HG02852 (cell line): ENCODE data around the gene TLN1.

ENCODE experiments used
- ATAC-seq: cut with Tn5 transposase; IDR thresholded peaks from one replicate; pipeline ENCODE4 v1.9.1; 2021; ENCODE audit warnings: mild to moderate bottlenecking, moderate library complexity; ENCODE audit not compliant: unreplicated experiment

TLN1 gene, protein sequence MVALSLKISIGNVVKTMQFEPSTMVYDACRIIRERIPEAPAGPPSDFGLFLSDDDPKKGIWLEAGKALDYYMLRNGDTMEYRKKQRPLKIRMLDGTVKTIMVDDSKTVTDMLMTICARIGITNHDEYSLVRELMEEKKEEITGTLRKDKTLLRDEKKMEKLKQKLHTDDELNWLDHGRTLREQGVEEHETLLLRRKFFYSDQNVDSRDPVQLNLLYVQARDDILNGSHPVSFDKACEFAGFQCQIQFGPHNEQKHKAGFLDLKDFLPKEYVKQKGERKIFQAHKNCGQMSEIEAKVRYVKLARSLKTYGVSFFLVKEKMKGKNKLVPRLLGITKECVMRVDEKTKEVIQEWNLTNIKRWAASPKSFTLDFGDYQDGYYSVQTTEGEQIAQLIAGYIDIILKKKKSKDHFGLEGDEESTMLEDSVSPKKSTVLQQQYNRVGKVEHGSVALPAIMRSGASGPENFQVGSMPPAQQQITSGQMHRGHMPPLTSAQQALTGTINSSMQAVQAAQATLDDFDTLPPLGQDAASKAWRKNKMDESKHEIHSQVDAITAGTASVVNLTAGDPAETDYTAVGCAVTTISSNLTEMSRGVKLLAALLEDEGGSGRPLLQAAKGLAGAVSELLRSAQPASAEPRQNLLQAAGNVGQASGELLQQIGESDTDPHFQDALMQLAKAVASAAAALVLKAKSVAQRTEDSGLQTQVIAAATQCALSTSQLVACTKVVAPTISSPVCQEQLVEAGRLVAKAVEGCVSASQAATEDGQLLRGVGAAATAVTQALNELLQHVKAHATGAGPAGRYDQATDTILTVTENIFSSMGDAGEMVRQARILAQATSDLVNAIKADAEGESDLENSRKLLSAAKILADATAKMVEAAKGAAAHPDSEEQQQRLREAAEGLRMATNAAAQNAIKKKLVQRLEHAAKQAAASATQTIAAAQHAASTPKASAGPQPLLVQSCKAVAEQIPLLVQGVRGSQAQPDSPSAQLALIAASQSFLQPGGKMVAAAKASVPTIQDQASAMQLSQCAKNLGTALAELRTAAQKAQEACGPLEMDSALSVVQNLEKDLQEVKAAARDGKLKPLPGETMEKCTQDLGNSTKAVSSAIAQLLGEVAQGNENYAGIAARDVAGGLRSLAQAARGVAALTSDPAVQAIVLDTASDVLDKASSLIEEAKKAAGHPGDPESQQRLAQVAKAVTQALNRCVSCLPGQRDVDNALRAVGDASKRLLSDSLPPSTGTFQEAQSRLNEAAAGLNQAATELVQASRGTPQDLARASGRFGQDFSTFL (N-terminal part only)

DNA sequence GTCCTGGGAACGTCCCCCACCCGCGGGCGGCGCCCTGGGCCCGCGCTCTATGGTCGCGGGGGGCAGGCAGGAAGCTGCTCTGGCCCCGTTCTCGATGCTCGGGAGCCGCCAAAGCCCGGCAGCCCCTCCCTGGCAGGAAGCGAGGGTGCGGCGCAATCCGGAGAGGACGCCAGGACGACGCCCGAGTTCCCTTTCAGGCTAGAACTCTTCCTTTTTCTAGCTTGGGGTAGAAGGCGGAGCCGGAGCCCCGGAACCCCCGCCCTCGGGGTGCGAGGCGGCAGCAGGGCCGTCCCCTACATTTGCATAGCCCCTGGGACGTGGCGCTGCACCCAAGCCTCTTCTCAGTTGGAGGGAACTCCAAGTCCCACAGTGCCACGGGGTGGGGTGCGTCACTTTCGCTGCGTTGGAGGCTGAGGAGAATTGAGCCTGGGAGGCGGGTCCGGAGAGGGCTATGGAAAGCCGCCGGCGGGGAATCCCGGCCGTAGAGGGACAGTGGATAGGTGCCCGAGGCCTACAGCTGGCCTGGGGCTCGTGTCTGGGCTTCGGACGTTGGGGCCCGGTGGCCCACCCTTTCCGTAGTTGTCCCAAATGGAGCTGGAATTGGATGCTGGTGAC is at the start of gene TLN1, which contains the start of gene CREB3:
TLN1 (minus strand) TSS at position 11 of the 615 bp plus-strand sequence. CDS start 6,501 bp downstream, outside the sequence.
CREB3 (plus strand) TSS at position 482 of the 615 bp plus-strand sequence; CDS start at position 589, 107 bp downstream.
- peak; percentile 75 for ATAC-seq

DNA sequence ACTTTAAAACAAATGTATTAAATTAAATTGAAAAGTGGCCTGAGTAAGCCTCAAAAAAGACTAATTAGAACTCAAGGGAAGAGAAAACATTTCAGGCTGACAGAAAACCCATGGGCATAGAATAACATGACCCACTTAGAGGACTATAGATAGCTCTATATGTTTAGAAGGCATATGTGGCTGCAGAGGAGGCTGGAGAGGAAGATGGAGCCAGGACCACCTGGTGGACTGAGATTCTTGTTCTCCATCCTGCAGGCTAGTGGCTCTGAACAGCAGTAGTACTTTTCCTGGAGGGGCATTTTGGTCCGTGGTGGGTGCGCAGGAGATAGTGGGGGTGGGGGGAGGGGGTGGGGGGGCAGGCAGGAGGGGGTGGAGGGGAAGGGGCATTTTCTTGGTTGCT is 49.1 kb upstream of the TLN1 start:
- no peak for ATAC-seq

DNA sequence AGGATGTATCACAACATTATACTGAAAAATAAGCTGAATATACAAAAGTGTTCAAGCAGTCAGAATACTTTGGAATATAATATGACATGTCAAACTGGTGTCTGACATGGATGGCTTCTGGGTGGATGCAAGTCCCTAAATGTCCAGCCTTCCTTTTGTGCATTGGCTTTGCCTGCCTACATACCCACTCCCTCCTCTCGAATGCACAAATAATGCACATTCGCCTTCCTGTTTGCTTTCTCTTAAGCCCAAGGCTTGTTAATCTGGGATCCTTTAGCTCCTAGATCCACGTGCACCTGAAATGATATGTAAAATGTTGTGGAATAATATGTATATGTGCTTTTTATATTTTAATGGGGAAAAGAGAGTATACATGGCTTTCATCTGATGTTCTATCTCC is 46.5 kb upstream of the TLN1 start:
- no peak for ATAC-seq

DNA sequence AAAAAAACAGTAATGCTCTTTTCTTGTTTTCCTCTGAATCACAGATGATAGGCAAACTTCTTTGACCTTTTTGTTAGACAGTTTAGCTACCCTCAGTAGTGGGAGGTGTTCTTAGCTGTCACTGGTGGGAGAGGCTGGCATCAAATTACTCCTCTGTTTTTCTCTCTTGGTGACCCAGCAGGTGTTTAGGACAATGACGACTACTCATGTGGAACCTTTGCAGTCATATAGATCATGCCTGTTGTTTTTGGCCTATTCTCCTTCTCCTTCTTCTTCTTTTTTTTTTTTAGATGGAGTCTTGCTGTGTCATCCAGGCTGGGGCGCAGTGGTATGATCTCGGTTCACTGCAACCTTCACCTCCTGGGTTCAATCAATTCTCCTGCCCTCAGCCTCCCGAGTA is 44.0 kb upstream of the TLN1 start:
- no peak for ATAC-seq

DNA sequence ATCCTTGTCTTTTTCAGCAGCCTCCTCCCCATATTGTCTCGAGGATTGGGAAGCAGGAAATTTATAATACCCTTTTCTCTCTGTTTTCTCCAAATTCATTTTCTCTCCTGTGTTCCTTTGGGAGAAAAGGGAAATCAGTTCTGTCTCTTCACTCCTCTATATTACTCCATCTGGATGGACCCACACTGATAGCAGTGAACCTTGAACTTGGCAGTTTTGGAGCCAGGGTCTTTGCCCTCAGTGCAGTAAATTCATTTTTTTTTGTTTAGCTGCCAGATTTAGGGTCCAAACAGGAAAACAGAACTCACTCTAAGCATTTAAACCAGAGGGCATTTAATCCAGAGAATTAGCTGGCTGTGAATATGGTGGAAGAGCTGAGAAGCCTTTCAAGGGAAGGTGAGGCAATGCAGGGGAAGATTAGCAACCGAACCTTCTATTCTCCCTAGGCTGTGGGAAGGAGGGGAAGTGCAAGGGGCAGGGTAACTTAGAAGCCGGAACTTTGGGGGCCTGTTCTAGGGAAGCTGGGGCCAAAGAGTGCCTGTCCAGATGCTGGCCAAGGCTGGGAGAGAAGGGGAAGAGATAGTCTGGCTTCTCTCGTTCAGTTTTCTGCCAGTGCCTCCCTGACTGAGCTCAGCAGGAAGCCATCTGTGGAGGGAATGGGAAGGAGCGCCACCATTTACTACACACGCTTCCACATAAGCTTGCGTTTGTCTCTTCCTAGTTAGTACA is 43.1 kb upstream of the TLN1 start:
- ATAC-seq, result no peak

DNA sequence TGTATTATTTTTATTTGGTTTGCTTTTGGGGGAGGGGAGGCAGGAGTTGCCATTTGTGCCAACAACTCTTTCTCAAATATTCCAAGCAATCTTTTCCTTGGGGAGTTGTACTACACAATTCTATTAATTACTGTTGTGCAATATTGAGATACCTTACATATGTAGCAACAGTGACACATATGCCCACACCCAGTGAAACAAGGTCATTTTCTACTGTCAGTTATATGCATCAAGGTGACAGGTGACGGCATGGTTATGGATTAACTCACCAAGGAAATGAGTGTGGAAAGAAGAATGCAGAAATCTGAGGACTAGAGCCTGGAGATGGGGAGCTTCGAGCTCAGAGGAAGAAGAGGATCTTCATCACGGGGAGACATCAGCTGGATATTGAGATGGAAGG is 39.9 kb upstream of the TLN1 start:
- ATAC-seq, result no peak

DNA sequence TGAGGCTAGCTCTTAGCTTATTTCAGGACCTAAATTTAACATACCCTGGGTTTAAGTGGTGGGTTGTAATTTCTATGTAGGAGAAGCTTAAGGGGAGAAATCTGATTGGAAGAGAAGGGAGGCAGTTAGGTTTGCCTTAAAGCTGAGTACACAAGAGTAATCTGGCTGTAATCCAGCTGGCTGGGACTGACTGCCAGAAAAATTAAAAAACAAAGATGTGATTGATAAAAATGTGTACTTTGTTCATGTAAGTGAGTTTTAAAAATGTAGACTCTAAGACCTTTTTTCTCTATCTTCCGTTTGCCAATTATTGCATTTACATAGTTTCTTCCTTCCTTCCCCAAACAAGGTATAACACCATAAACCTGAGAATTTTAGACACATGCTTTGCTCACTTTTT is 39.5 kb upstream of the TLN1 start:
- no peak for ATAC-seq

DNA sequence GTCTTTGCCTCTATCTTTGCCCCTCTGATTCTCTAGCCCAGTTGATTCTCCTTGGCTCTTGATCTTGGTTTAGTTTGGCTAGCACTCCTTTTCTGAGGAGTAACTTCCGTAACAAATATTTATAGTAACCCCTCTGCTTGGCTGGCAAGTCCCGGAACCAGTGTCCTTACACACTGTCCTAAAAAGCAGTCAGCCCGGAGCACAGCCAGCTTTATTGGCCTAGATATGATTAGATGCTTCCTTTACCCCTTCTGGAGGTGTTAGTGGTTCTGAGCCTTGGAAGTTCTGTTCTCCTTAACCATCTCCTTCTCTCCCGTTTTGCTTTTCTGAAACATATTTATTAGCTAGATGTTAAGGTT is 39.1 kb upstream of the TLN1 start:
- ATAC-seq, result no peak

DNA sequence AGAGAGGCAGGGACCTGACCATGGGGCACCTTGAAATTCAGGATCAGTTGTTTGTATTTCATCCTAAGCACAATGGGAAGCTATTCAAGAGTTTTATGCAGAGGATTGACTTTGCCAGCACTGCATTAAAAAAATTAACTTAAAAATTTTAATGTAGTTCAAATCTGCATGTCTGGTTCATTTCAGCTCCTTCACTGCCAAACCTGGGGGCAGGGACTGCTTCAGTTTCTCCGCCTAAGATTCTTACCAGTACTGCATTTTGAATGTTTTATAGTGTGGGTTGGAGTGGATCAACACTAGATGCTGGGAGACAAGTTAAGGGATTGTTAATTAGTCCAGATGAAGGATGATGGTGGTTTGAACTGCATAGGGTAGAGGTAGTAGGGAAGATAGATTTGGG is 37.8 kb upstream of the TLN1 start:
- no peak for ATAC-seq

DNA sequence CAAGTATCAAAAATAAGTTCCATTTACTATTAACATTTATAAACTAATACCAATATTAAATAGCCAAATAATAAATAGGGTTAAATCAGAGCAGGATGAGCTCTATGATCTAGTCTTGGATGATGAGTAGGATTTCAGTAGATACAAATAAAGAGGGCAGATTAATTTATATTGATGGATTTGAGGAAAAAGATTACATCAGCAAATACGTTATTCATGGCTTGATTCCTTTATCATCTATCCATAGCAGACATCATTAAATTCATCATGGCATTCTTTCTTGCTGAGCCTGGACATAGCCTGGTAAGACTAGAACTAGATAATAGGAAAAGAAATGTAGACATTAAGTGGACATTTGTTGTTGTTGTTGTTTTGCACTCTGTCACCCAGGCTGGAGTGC is 35.5 kb upstream of the TLN1 start:
- ATAC-seq, result no peak

DNA sequence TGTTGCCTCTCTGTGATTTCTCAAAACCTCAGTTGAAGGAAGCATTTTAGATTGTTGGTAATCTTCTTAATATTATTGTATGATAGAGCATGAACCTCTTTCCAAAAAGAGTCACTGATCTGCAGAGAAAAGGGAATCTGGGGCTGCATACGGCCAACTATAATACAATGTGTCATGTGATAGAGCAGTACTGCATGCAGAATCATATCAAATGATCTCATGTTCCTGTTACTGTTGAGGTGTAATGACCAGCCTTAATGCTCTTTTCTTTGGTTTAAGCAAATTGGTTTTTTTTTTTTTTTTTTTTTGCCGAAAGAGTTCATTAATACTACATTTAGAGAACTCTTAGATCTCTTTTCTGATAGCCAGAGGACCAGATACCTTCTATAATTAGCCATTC is 35.0 kb upstream of the TLN1 start:
- ATAC-seq, result no peak

DNA sequence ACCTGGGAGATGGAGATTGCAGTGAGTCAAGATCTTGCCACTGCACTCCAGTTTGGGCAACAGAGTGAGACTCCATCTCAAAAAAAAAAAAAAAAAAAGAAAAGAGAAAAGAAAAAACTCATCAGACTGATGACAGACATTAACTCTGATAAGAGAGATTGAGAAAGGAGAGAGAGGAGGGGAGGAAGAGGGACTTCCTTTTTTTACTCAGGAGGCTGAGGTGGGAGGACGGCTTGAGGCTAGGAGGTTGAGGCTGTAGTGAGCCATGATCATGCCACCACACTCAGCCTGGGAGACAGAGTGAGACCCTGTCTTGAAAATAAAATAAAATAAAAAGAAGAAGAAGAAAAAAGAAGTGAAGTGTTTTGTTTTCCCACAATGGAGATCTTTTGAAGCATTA is 31.8 kb upstream of the TLN1 start:
- ATAC-seq, result no peak

DNA sequence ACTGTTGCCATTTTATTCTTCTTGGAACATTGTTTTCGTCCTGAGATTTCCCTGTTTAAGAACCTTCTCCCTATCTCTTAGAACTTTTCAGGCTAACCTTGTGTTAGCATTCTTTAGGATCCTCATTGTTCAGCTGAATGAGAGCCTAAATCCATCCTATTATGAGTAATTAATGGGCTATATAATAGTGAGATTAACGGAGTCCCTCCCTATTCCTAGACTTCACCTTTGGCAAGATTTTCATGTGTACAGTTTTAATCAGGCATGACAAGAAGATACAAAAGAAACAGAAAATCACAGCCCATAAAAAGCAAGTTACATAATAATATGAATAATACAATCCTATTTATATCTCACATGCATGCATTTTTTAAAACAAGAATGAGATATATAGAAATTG is 31.2 kb upstream of the TLN1 start:
- no peak for ATAC-seq

DNA sequence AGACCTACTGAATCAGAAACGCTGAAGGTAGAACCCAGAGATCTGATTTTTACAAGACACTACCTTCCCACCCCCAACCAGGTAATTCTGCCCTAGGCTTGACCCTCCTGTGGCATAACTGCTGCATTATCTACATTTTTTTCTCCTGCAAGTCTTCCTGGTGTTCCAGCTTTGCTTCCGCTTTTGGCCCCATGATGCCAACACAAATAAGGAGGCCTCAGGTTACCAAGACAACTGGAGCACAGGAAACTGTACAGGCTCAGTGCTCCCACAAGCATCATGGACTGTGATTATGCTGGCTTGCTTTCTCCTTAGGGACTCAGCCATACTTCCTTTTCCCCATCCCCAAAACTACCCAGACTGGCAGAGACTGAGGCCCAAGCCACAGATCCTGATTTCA is 28.7 kb upstream of the TLN1 start:
- no peak for ATAC-seq

DNA sequence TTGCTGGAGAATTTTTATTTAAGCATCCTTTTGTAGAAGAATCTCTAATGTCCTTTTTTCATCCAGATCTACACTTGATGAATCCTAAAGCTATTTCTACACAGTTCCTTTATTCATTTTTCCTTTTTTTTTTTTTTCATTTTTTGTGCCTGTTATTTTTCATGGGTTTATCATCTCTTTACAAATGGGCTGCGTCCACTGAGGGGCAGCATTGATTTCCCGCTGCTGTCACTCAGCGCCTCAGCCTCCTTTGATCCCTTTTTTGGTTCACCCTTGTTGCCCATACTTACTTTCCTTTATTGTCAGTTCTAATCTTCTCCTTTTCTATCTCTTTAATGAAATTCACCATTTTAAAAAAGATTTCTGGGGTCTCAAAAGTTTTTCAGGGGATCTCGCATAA is 27.8 kb upstream of the TLN1 start:
- ATAC-seq, result no peak

DNA sequence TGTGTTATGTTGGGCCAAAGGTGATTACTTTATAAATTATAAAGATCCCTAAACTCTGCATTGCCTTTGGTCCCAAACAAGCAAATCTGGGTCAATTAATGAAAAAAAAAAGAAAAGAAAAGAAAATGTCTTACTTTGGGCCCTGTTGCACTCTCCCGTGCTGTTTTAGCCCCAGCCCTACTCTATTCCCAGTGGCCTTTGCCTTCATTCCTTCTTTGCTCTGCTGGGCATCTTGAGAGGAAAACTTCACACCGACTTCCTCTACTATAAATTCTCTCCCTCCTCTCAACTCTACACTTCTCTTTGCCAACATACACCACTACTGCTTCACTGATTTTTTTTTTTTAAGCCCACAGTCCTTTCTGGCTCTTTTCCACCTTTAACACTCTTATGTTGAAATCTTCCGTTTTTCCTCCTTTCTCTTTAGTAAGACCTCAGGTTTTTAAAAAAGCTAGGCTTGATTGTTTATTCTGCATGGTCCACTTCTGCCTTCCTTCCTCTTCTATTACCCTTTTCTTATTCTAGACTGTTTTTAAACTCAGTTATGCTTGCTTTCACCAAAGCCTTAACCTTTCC is 26.6 kb upstream of the TLN1 start:
- no peak for ATAC-seq

DNA sequence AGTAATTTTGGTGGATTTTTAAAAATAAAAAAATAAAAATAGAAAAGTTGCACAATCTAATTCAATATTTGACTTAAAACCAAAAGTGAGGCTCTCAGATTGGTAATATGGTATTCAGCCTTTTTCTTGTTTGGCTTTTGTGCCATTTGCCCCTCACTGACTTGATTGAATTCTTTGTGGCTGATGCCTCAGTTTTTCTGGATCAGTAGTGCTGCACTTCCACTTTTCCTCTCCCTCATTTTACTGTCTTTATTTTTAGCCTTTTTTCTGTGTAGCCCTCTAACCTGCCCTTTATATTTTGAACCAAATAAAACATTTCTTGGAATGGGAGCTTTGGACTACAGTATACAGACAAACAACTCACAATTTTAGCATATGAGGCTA is 25.9 kb upstream of the TLN1 start:
- no peak for ATAC-seq

DNA sequence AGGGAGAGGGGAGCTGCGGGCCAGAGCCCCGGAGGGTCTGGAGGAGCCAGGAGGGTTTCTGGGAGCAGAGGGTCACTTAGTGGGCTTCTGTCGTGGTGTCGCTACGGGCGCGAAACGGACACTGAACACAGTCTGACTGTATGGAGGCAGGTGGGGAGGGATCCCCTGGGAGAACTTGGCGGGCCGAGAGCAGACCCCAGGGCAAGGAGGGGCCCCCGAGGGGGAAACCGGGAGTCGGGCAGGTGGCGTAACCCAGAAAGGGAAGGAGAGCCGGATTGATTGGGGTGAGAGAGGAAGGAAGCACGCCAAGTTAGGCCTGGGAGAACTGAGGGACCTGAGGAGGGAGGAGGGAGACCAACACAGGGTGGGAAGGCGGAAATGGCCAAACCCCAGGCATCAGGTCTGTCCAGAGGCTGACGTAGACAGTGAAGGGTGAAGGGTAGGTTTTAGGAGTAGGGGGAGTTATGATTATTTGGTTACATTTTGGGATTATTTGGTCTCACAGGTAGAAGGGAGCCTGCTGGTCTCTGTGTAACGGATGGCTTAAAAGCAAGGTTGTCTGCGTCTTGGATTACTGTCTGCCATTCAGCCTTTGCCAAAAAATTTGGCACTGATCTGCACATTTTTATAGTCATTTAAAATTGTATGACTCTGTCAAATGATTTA is 25.4 kb upstream of the TLN1 start:
- peak; percentile 50 for ATAC-seq
